ENCODE measurements around the gene MXI1.

Gene MXI1

GRCh38 chr10:110163841-110164240, 43.6 kb upstream of the MXI1 start:
- no peak overlapping the region for H3K4me3 ChIP-seq (ENCODE audit: control insufficient read depth, low read depth, low read length)
- TF ChIP-seq CTCF (IDR thresholded peaks at IDR 0.05; ENCODE audit: control insufficient read depth, insufficient read depth, low read depth, low read length, missing control alignments): no peak
- no peak for DNase-seq (ENCODE audit: low read depth)

- no peak for DNase-seq (ENCODE audit: low read depth)
- H3K4me3 ChIP-seq (ENCODE audit: control insufficient read depth, low read depth, low read length): no peak overlapping the region
- no peak for TF ChIP-seq CTCF (IDR thresholded peaks at IDR 0.05; ENCODE audit: control insufficient read depth, insufficient read depth, low read depth, low read length, missing control alignments)
Measured at GRCh38 chr10:110165239-110165638, 42.2 kb upstream of the MXI1 start.

- TF ChIP-seq CTCF (IDR thresholded peaks at IDR 0.05; ENCODE audit: control insufficient read depth, insufficient read depth, low read depth, low read length, missing control alignments): no peak
- H3K4me3 ChIP-seq (ENCODE audit: control insufficient read depth, low read depth, low read length): no peak overlapping the region
- DNase-seq (ENCODE audit: low read depth): no peak
Measured at GRCh38 chr10:110167149-110167548, 40.3 kb upstream of the MXI1 start.

GRCh38 chr10:110168601-110169481, 38.6 kb upstream of the MXI1 start:
- TF ChIP-seq CTCF (IDR thresholded peaks at IDR 0.05; ENCODE audit: control insufficient read depth, insufficient read depth, low read depth, low read length, missing control alignments): no peak
- H3K4me3 ChIP-seq (ENCODE audit: control insufficient read depth, low read depth, low read length): no peak overlapping the region
- no peak for DNase-seq (ENCODE audit: low read depth)

- no peak for DNase-seq (ENCODE audit: low read depth)
- no peak overlapping the region for H3K4me3 ChIP-seq (ENCODE audit: control insufficient read depth, low read depth, low read length)
- no peak for TF ChIP-seq CTCF (IDR thresholded peaks at IDR 0.05; ENCODE audit: control insufficient read depth, insufficient read depth, low read depth, low read length, missing control alignments)
Measured at GRCh38 chr10:110169586-110169985, 37.8 kb upstream of the MXI1 start.

- no peak for TF ChIP-seq CTCF (IDR thresholded peaks at IDR 0.05; ENCODE audit: control insufficient read depth, insufficient read depth, low read depth, low read length, missing control alignments)
- H3K4me3 ChIP-seq (ENCODE audit: control insufficient read depth, low read depth, low read length): no peak overlapping the region
- DNase-seq (ENCODE audit: low read depth): no peak
Measured at GRCh38 chr10:110170142-110170971, 37.0 kb upstream of the MXI1 start.
